Osteoblast (primary cell): ENCODE data around the gene NCLN. TPM values are rescaled to one million over a fixed set of nuclear protein-coding genes. Genes with fewer than 3 reads are reported as not detected.

Experiments
- DNase-seq: peaks from one replicate; pipeline ENCODE4 v3.0.0; 2011; ENCODE audit warnings: low spot score, mixed read lengths; ENCODE audit not compliant: insufficient read length; ENCODE audit errors: missing footprints
- H2AFZ ChIP-seq: 2 replicates; pipeline ENCODE4 v1.6.0; 2011; ENCODE audit warnings: mild to moderate bottlenecking, low read length
- H3K27ac ChIP-seq: 2 replicates; pipeline ENCODE4 v1.5.1; 2011; ENCODE audit warnings: mild to moderate bottlenecking, low read depth, low read length, moderate library complexity
- H3K27me3 ChIP-seq: 2 replicates; pipeline ENCODE4 v1.6.0; 2012; ENCODE audit warnings: mild to moderate bottlenecking, control low read depth, inconsistent platforms, low read length, moderate library complexity; ENCODE audit not compliant: insufficient read depth
- H3K36me3 ChIP-seq: 2 replicates; pipeline ENCODE4 v1.5.1; 2011; ENCODE audit warnings: mild to moderate bottlenecking, low read length, control low read depth, moderate library complexity; ENCODE audit not compliant: insufficient read depth
- H3K4me1 ChIP-seq: 2 replicates; pipeline ENCODE4 v1.5.1; 2011; ENCODE audit warnings: mild to moderate bottlenecking, low read length, control low read depth, moderate library complexity; ENCODE audit not compliant: insufficient read depth
- H3K4me2 ChIP-seq: 2 replicates; pipeline ENCODE4 v1.6.0; 2011; ENCODE audit warnings: mild to moderate bottlenecking, low read length; ENCODE audit not compliant: insufficient read depth
- H3K4me3 ChIP-seq: fragments of 200-600 bp; sonication (generic); 3 replicates; pipeline ENCODE4 v1.5.1; 2012; ENCODE audit warnings: mild to moderate bottlenecking, low read length, inconsistent platforms; ENCODE audit not compliant: insufficient read depth
- H3K79me2 ChIP-seq: 2 replicates; pipeline ENCODE4 v1.6.0; 2012; ENCODE audit warnings: mild to moderate bottlenecking, low read length, control low read depth, inconsistent platforms; ENCODE audit not compliant: insufficient read depth
- H3K9me3 ChIP-seq: 2 replicates; pipeline ENCODE4 v1.5.1; 2011; ENCODE audit warnings: low read depth, low read length, control low read depth
- H4K20me1 ChIP-seq: 2 replicates; pipeline ENCODE4 v1.6.0; 2012; ENCODE audit warnings: mild to moderate bottlenecking, low read length, control low read depth; ENCODE audit not compliant: insufficient read depth
- total RNA-seq: library from RNA; depleted of rRNA; stranded (reverse); fragments of >200 nt; gene quantifications from 2 replicates; pipeline ENCODE4 v1.2.3, GENCODE V29; 2012
- TF ChIP-seq, protein P1 (sequence below): IDR thresholded peaks from 2 replicates; pipeline ENCODE4 v1.5.1; 2011; ENCODE audit warnings: mild to moderate bottlenecking, low read depth, low read length, moderate library complexity; ENCODE audit errors: extremely low read depth

Gene NCLN
- total RNA-seq, 1 donor = 39.4 TPM

GRCh38 chr19:3178377-3178972 lies 7.3 kb upstream of the NCLN start, which contains the start of gene S1PR4:
Gene S1PR4 (plus strand): TSS chr19:3178769. CDS start chr19:3178793, 24 bp downstream.
- TF ChIP-seq, protein P1, sequence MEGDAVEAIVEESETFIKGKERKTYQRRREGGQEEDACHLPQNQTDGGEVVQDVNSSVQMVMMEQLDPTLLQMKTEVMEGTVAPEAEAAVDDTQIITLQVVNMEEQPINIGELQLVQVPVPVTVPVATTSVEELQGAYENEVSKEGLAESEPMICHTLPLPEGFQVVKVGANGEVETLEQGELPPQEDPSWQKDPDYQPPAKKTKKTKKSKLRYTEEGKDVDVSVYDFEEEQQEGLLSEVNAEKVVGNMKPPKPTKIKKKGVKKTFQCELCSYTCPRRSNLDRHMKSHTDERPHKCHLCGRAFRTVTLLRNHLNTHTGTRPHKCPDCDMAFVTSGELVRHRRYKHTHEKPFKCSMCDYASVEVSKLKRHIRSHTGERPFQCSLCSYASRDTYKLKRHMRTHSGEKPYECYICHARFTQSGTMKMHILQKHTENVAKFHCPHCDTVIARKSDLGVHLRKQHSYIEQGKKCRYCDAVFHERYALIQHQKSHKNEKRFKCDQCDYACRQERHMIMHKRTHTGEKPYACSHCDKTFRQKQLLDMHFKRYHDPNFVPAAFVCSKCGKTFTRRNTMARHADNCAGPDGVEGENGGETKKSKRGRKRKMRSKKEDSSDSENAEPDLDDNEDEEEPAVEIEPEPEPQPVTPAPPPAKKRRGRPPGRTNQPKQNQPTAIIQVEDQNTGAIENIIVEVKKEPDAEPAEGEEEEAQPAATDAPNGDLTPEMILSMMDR = no peak
- Histone ChIP-seq H3K9me3 (no peaks in the 10 kb centered on the region), H3K4me3 (no peak within 1 kb of the TSS), H3K79me2 (no peaks in the 10 kb centered on the region), H3K27ac (no peak within 1 kb of the TSS), H2AFZ (no peak within 1 kb of the TSS), H3K27me3 (no peaks in the 10 kb centered on the region), H3K4me1 (no peaks in the 10 kb centered on the region), H3K36me3 (no peaks in the 10 kb centered on the region), H3K4me2 (no peak within 1 kb of the TSS), H4K20me1 (no peaks in the 10 kb centered on the region)
- peak; percentile 78 for DNase-seq

GRCh38 chr19:3178973-3179738 lies 6.6 kb upstream of the NCLN start:
- Histone ChIP-seq H3K27ac (no peak overlapping the region), H3K9me3 (no peaks in the 10 kb centered on the region), H3K4me3 (no peak overlapping the region), H3K79me2 (no peaks in the 10 kb centered on the region), H3K4me2 (no peak overlapping the region), H4K20me1 (no peaks in the 10 kb centered on the region), H3K4me1 (no peaks in the 10 kb centered on the region), H2AFZ (no peak overlapping the region), H3K27me3 (no peaks in the 10 kb centered on the region), H3K36me3 (no peaks in the 10 kb centered on the region)
- peak; percentile 53 for DNase-seq
- TF ChIP-seq, protein P1 = no peak

DNA sequence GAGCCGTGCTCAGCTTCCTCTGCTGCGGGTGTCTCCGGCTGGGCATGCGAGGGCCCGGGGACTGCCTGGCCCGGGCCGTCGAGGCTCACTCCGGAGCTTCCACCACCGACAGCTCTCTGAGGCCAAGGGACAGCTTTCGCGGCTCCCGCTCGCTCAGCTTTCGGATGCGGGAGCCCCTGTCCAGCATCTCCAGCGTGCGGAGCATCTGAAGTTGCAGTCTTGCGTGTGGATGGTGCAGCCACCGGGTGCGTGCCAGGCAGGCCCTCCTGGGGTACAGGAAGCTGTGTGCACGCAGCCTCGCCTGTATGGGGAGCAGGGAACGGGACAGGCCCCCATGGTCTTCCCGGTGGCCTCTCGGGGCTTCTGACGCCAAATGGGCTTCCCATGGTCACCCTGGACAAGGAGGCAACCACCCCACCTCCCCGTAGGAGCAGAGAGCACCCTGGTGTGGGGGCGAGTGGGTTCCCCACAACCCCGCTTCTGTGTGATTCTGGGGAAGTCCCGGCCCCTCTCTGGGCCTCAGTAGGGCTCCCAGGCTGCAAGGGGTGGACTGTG lies 5.9 kb upstream of the NCLN start:
- Histone ChIP-seq H4K20me1 (no peaks in the 10 kb centered on the region), H3K36me3 (no peaks in the 10 kb centered on the region), H3K4me2 (no peak overlapping the region), H3K9me3 (no peaks in the 10 kb centered on the region), H2AFZ (no peak overlapping the region), H3K27ac (no peak overlapping the region), H3K4me3 (no peak overlapping the region), H3K27me3 (no peaks in the 10 kb centered on the region), H3K79me2 (no peaks in the 10 kb centered on the region), H3K4me1 (peaks cover 2% of the 10 kb centered on the region)
- DNase-seq = peak; percentile 58
- TF ChIP-seq, protein P1 = no peak
